ENCODE measurements around the gene SYNDIG1. TPM values are rescaled to one million over a fixed set of nuclear protein-coding genes. Genes with fewer than 3 reads are reported as not detected.
"Not testable (repeated sequence)": the region's sequence is repeated elsewhere in the genome, so short reads cannot be mapped to it uniquely, and the experiment has no call there.

The SYNDIG1 gene
- total RNA-seq, 1 experiment from 2014 or later: not detected

DNA sequence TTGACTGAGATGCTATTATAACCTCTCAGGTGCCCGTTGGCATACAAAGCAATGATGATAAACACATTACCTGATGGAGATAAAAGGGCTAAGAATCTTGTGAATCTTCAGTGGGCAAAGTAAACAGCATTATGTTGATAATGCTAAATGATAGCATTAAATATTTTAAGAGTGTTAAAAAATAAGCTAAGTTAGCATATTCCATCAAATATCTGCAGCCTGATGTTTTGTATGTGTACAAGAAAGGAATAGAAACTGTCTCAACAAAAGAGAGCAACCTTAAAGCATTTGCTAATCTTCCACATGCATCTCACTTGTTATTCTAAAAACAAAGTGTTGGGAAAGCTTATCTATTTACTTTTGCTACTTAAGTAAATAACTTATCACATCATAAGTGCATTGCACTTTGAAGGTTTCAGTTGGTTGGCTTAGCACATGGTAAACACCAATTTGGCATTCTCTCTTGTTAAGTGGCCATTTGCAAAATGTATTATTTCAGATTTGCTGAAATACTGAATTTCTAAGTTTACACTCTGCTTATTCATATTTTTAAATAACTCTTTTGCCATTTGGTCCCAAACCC, 151.6 kb downstream of the SYNDIG1 start:
- no peak for DNase-seq (ENCODE audit: low read depth, low spot score)
- ChIA-PET POLR2A (no interaction called here), CTCF (no interaction called here)
- in situ Hi-C loops (cut with HindIII; ENCODE audit: low pct_unique_long_range_greater_than_20kb, low sequenced_read_pairs) (no loop called here), intact Hi-C loops (cut with micrococcal nuclease; ENCODE audit: unreplicated experiment) (no loop called here)
- Histone ChIP-seq H3K27ac (ENCODE audit: low read length) (no peak overlapping the region), H3K27me3 (ENCODE audit: control insufficient read depth, insufficient read depth, low read length) (0 out of 2 replicates have a peak, but pooled peaks cover 5% of the 10 kb centered on the region), H3K36me3 (ENCODE audit: control insufficient read depth, insufficient read depth, low read length) (no peaks in the 10 kb centered on the region), H3K4me1 (ENCODE audit: control insufficient read depth, insufficient read depth, low read length) (no peaks in the 10 kb centered on the region), H3K9me3 (ENCODE audit: control insufficient read depth, insufficient read depth, low read depth, low read length) (no peaks in the 10 kb centered on the region), H3K4me3 (ENCODE audit: low read depth in 2 of 2, low read length in 2 of 2) (no peak overlapping the region)
- ATAC-seq: no peak
- TF ChIP-seq, protein P1, sequence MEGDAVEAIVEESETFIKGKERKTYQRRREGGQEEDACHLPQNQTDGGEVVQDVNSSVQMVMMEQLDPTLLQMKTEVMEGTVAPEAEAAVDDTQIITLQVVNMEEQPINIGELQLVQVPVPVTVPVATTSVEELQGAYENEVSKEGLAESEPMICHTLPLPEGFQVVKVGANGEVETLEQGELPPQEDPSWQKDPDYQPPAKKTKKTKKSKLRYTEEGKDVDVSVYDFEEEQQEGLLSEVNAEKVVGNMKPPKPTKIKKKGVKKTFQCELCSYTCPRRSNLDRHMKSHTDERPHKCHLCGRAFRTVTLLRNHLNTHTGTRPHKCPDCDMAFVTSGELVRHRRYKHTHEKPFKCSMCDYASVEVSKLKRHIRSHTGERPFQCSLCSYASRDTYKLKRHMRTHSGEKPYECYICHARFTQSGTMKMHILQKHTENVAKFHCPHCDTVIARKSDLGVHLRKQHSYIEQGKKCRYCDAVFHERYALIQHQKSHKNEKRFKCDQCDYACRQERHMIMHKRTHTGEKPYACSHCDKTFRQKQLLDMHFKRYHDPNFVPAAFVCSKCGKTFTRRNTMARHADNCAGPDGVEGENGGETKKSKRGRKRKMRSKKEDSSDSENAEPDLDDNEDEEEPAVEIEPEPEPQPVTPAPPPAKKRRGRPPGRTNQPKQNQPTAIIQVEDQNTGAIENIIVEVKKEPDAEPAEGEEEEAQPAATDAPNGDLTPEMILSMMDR (IDR thresholded peaks at IDR 0.05): no peak
- TF ChIP-seq POLR2AphosphoS5 (IDR thresholded peaks at IDR 0.05; ENCODE audit: low read depth, low read length): no peak
- no TSS peak for BruUV-seq (replicated peaks)

DNA sequence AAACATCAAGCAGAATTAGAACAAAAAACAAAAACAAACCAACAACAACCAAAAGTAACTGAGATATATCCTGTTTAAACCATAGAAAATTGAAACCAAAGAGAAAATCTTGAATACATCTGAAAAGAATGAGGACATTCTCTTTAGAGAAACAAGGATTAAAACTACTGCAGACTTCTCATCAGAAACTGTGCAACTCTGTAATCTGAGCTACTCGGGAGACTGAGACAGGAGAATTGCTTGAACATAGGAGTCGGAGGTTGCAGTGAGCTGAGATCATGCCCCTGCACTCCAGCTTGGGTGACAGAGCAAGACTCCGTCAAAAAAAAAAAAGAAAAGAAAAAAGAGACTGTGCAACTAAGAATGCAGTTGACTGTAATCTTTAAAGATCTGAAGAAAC, 153.4 kb downstream of the SYNDIG1 start:
- H3K4me1 ChIP-seq (ENCODE audit: control insufficient read depth, insufficient read depth, low read length): no peaks in the 10 kb centered on the region
- no peak overlapping the region for H3K27ac ChIP-seq (ENCODE audit: low read length)
- DNase-seq (ENCODE audit: low read depth, low spot score): no peak
- ChIA-PET POLR2A (no interaction called here), CTCF (no interaction called here)
- no TSS peak for BruUV-seq (replicated peaks)
- intact Hi-C loops (cut with micrococcal nuclease; ENCODE audit: unreplicated experiment) (no loop called here), in situ Hi-C loops (cut with HindIII; ENCODE audit: low pct_unique_long_range_greater_than_20kb, low sequenced_read_pairs) (no loop called here)
- no peaks in the 10 kb centered on the region for H3K36me3 ChIP-seq (ENCODE audit: control insufficient read depth, insufficient read depth, low read length)
- no peak overlapping the region for H3K4me3 ChIP-seq (ENCODE audit: low read depth in 2 of 2, low read length in 2 of 2)
- no peaks in the 10 kb centered on the region for H3K9me3 ChIP-seq (ENCODE audit: control insufficient read depth, insufficient read depth, low read depth, low read length)
- TF ChIP-seq TCF7L2 (IDR thresholded peaks at IDR 0.05; ENCODE audit: low read depth, low read length): no peak
- TF ChIP-seq, protein P1 (IDR thresholded peaks at IDR 0.05): no peak
- TF ChIP-seq SIN3A (IDR thresholded peaks at IDR 0.05; ENCODE audit: borderline replicate concordance, insufficient read depth, low read depth, low read length): no peak
- no peak for TF ChIP-seq POLR2AphosphoS5 (IDR thresholded peaks at IDR 0.05; ENCODE audit: low read depth, low read length)
- TF ChIP-seq, protein P2, sequence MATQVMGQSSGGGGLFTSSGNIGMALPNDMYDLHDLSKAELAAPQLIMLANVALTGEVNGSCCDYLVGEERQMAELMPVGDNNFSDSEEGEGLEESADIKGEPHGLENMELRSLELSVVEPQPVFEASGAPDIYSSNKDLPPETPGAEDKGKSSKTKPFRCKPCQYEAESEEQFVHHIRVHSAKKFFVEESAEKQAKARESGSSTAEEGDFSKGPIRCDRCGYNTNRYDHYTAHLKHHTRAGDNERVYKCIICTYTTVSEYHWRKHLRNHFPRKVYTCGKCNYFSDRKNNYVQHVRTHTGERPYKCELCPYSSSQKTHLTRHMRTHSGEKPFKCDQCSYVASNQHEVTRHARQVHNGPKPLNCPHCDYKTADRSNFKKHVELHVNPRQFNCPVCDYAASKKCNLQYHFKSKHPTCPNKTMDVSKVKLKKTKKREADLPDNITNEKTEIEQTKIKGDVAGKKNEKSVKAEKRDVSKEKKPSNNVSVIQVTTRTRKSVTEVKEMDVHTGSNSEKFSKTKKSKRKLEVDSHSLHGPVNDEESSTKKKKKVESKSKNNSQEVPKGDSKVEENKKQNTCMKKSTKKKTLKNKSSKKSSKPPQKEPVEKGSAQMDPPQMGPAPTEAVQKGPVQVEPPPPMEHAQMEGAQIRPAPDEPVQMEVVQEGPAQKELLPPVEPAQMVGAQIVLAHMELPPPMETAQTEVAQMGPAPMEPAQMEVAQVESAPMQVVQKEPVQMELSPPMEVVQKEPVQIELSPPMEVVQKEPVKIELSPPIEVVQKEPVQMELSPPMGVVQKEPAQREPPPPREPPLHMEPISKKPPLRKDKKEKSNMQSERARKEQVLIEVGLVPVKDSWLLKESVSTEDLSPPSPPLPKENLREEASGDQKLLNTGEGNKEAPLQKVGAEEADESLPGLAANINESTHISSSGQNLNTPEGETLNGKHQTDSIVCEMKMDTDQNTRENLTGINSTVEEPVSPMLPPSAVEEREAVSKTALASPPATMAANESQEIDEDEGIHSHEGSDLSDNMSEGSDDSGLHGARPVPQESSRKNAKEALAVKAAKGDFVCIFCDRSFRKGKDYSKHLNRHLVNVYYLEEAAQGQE (IDR thresholded peaks at IDR 0.05; ENCODE audit: insufficient read depth in 1 of 2, low read depth in 2 of 2, low read length in 1 of 2): no peak
- no peak for ATAC-seq
- H3K27me3 ChIP-seq (ENCODE audit: control insufficient read depth, insufficient read depth, low read length): 0 out of 2 replicates have a peak, but pooled peaks cover 5% of the 10 kb centered on the region

DNA sequence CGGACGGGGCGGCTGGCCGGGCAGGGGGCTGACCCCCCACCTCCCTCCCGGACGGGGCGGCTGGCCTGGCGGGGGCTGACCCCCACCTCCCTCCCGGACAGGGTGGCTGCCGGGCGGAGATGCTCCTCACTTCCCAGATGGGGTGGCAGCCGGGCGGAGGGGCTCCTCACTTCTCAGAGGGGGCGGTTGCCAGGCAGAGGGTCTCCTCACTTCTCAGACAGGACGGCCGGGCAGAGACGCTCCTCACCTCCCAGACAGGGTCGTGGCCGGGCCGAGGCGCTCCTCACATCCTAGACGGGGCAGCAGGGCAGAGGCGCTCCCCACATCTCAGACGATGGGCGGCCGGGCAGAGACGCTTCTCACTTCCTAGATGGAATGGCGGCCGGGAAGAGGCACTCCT, 156.7 kb downstream of the SYNDIG1 start:
- in situ Hi-C loops (cut with HindIII; ENCODE audit: low pct_unique_long_range_greater_than_20kb, low sequenced_read_pairs); H3K9me3 ChIP-seq (ENCODE audit: control insufficient read depth, insufficient read depth, low read depth, low read length); H3K4me1 ChIP-seq (ENCODE audit: control insufficient read depth, insufficient read depth, low read length); DNase-seq (ENCODE audit: low read depth, low spot score); H3K27ac ChIP-seq (ENCODE audit: low read length); BruUV-seq (replicated peaks); CTCF ChIA-PET; H3K36me3 ChIP-seq (ENCODE audit: control insufficient read depth, insufficient read depth, low read length); H3K27me3 ChIP-seq (ENCODE audit: control insufficient read depth, insufficient read depth, low read length); intact Hi-C loops (cut with micrococcal nuclease; ENCODE audit: unreplicated experiment); POLR2A ChIA-PET; ATAC-seq; H3K4me3 ChIP-seq (ENCODE audit: low read depth in 2 of 2, low read length in 2 of 2): not testable (repeated sequence)

All from Panc1 (cell line).